NCI-H146 (cell line): ENCODE measurements around the gene ARHGEF40.

Experiments
- DNase-seq: peaks from one replicate; lab custom pipeline; 2025; lab: John Stamatoyannopoulos, UW

The ARHGEF40 gene

DNA sequence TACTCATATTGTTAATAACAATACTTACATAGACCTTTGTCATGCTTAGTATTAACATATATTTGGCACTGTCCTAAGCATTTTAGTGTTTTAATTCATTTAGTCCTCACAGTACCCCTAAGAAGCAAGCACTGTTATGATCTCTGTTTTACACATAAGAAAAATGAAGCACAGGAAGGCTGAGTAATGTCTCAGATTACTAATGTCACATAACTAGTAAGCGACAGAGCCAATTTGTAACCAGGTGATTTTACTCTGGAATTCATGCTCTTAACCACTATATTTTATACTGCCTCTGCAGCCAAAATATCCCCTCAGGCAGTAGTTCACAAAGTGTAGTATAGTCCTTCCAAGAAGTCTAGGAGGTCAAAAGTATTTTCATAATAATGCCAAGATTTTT is 51.0 kb downstream of the ARHGEF40 start:
- DNase-seq: no peak

DNA sequence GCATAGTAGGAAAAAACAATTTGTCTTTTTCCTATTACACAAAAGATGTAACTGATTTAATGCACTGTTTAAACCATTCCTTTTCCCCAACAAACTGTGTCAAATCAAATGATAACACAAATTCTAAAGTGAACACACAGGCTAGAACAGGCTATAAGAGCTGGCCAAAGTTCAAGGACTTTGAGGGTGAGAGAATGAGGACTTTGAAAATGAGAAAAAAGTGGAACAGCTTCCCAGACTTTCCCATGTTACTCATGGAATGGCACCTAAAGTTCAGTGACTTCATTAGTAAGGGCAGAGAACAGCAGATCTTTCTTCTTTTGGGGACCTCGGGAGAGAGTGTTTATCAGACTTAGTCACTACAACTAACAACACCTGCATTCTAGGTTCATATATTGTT is 53.3 kb downstream of the ARHGEF40 start:
- no peak for DNase-seq

DNA sequence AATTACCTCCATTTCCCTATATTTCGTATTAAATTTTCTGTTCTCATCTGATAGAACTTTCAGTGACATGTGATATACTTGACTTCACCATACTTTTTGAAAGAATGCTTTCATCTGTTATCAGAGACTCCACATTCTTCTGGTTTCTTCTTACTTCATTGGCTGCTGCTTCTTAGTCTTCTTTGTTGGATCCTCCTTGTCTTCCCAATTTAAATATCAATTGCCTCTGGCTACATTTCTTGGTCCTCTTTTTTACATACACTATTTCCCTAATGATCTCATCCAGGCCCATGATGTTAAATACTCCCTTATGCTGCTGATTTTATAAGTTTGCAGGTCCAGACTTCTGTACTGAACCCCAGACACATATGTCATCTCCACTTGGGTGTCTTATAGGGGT is 63.8 kb downstream of the ARHGEF40 start:
- DNase-seq: no peak

DNA sequence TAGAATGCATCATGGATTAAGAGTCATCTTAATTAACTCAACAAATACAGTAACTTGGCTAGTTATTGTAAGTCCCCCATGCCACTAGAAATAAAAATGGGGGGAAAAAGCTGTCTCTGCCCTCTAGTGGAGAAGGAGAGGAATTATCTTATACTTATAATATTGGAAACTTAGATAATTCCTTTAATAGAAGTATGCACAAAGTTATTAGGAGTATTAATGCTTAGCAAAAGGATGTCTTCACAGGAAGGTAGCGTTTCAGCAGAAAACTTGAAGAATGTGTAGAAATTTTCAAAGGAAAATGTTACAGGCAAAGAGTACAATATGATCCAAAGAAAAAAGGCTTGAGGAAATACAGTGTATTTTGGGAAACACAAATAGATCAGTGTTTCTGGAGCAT is 65.9 kb downstream of the ARHGEF40 start:
- peak; percentile 1 for DNase-seq
